Measurements from ENCODE around the gene MAML3.

The MAML3 gene

DNA sequence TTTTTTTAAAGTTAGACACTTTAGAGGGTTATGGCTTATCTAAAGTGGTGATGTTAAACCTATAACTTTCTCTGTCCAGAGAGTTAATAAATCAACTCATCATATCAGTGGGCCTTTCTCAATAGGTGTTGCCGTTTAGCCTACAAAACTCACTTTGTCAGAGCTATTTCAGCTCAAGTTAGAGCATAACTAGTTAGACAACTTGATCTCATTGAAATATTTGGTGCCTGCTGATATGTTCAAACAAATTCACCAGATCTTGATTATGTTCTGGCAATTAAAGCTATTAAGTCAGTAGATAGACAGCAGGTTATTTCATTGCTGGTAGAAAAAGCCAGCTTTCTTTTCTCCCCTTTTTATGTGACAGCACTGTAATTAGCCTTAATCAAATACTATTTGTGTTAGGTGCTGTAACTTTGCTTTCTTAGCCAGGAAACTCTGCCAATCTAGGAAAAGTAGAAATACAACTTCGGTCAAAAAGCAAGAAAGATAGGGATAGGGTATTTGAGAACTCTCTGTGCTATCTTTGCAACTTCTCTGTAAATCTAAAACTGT is 191.8 kb downstream of the MAML3 start:
- TF ChIP-seq CTCF (IDR thresholded peaks at IDR 0.05; ENCODE audit: control insufficient read depth, insufficient read depth, low read depth, low read length, missing control alignments): no peak
- no peak overlapping the region for H3K4me3 ChIP-seq (ENCODE audit: control insufficient read depth, low read depth, low read length)
- no peak for DNase-seq (ENCODE audit: low read depth)

- no peak overlapping the region for H3K4me3 ChIP-seq (ENCODE audit: control insufficient read depth, low read depth, low read length)
- no peak for DNase-seq (ENCODE audit: low read depth)
- TF ChIP-seq CTCF (IDR thresholded peaks at IDR 0.05; ENCODE audit: control insufficient read depth, insufficient read depth, low read depth, low read length, missing control alignments): no peak
Measured at GRCh38 chr4:139961344-139961946, 192.5 kb downstream of the MAML3 start.

DNA sequence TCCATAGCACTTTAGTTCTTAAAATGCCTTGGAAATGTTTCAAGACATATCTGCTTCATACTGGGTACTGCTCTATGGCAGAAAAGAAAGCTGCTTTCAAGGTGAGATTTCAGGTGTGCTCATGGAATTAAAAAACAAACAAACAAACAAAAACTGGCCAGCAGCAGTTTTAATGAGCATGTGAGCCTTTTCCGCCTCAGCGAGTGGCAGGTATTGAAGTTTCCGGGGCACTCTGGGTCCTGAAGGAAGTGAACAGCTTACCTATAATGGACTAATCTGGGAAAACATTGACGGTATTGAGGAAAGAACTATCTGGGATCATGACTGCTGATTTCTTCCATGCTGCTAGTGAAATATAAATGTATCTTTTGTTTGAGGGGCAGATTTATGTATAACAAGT is 194.6 kb downstream of the MAML3 start:
- H3K4me3 ChIP-seq (ENCODE audit: control insufficient read depth, low read depth, low read length): no peak overlapping the region
- DNase-seq (ENCODE audit: low read depth): no peak
- no peak for TF ChIP-seq CTCF (IDR thresholded peaks at IDR 0.05; ENCODE audit: control insufficient read depth, insufficient read depth, low read depth, low read length, missing control alignments)

- no peak overlapping the region for H3K4me3 ChIP-seq (ENCODE audit: control insufficient read depth, low read depth, low read length)
- DNase-seq (ENCODE audit: low read depth): no peak
- no peak for TF ChIP-seq CTCF (IDR thresholded peaks at IDR 0.05; ENCODE audit: control insufficient read depth, insufficient read depth, low read depth, low read length, missing control alignments)
Measured at GRCh38 chr4:139958739-139959098, 195.3 kb downstream of the MAML3 start.

DNA sequence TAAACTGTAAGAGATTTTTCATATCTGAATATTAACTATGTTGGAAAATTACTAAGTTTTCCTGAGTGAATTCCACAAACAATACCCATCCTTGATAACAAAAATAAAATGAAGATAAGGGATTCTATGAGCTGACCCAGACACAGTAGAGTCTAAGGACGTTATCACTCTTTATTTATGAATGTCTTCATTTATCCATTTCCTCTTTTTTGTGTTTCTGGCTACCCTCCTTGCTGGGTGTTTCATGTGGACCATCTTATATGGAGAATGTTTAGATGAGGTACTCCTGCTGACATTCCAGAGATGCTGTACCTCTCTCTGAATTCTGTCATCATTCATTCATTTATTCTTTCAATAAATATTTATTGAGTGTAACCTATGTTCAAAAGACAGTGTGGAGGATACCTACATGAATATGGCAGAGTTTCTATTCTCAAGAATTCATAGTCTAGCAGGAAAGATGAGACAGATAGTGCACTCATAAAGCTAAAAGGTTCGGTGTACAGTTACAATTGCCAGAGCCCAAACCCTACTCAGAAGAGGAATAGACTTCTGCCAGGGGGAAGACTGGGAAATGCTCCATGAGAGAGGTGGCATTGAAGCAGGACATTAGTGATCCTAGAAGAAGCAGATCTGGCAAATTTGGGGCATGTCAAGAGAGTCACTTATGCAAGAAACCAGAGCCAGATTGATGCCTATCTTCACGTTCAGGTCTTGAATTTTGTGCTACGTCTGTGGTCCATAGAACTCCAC is 195.8 kb downstream of the MAML3 start:
- TF ChIP-seq CTCF (IDR thresholded peaks at IDR 0.05; ENCODE audit: control insufficient read depth, insufficient read depth, low read depth, low read length, missing control alignments): no peak
- DNase-seq (ENCODE audit: low read depth): no peak

DNA sequence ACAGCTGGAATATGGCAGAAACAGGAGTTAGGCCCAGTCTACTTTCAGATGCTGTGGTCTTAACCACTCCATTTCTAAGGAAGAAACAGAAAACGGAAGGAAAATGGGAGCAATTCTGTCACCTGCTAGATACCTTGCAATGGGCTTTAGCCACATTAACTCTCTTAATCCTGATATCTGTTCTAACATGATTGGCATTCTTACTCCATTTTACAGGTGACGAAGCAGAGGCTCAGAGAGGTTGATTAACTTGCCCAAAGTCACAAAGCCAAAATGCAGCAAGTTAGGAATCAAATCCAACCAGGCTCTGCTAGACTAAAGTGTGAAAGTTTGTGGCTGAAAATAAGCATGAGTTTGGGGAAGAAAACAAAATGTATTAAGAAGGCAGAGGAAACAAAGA is 196.9 kb downstream of the MAML3 start:
- no peak for DNase-seq (ENCODE audit: low read depth)
- no peak for TF ChIP-seq CTCF (IDR thresholded peaks at IDR 0.05; ENCODE audit: control insufficient read depth, insufficient read depth, low read depth, low read length, missing control alignments)
- H3K4me3 ChIP-seq (ENCODE audit: control insufficient read depth, low read depth, low read length): no peak overlapping the region

More for the DNA sequence above, 195.8 kb downstream of the MAML3 start:
- H3K4me3 ChIP-seq (ENCODE audit: control insufficient read depth, low read depth, low read length): no peak overlapping the region

Data from AG09309 (cell line).